ENCODE measurements around the gene SLC4A5. TPM values are rescaled to one million over a fixed set of nuclear protein-coding genes. Genes with fewer than 3 reads are reported as not detected.
"Not testable (repeated sequence)": the region's sequence is repeated elsewhere in the genome, so short reads cannot be mapped to it uniquely, and the experiment has no call there.

SLC4A5 gene
- total RNA-seq, 1 experiment from 2014 or later: not detected

GRCh38 chr2:74233648-74234047 is 109.6 kb downstream of the SLC4A5 start:
- no peak for DNase-seq
- Histone ChIP-seq H3K36me3 (ENCODE audit: low read depth) (no peaks in the 10 kb centered on the region), H3K9me3 (ENCODE audit: insufficient read depth, low read depth) (no peaks in the 10 kb centered on the region), H3F3A (ENCODE audit: insufficient read depth, low read depth) (no peaks in the 10 kb centered on the region; the same call in none of the 2 replicates), H2AFZ (no peak overlapping the region), H4K20me1 (ENCODE audit: insufficient read depth) (no peaks in the 10 kb centered on the region), H3K79me2 (ENCODE audit: low read depth) (no peaks in the 10 kb centered on the region), H3K4me1 (replicated peaks; ENCODE audit: insufficient read depth) (peaks cover 7% of the 10 kb centered on the region; the same call in 1 of the 2 replicates), H3K4me2 (no peak overlapping the region), H3K9me2 (ENCODE audit: insufficient read depth) (no peaks in the 10 kb centered on the region), H3K27me3 (ENCODE audit: insufficient read depth, low read depth) (no peaks in the 10 kb centered on the region), H3K27ac (no peak overlapping the region), H3K4me3 (no peak overlapping the region)
- POLR2A ChIA-PET (ENCODE audit: unreplicated experiment): no interaction called here
- TF ChIP-seq CTCF (conservative IDR thresholded peaks at IDR 0.05): no peak
- CTCF ChIA-PET: no interaction called here
- intact Hi-C loops (cut with micrococcal nuclease; ENCODE audit: unreplicated experiment): no loop called here
- BruUV-seq (replicated peaks): no TSS peak

GRCh38 chr2:74232426-74232825 is 110.8 kb downstream of the SLC4A5 start:
- Histone ChIP-seq H3K9me3 (ENCODE audit: insufficient read depth, low read depth) (no peaks in the 10 kb centered on the region), H3K9me2 (ENCODE audit: insufficient read depth) (no peaks in the 10 kb centered on the region), H3K27ac (no peak overlapping the region), H3K4me2 (no peak overlapping the region), H3K27me3 (ENCODE audit: insufficient read depth, low read depth) (no peaks in the 10 kb centered on the region), H3K4me1 (replicated peaks; ENCODE audit: insufficient read depth) (peaks cover 7% of the 10 kb centered on the region; the same call in 1 of the 2 replicates), H4K20me1 (ENCODE audit: insufficient read depth) (no peaks in the 10 kb centered on the region), H3K79me2 (ENCODE audit: low read depth) (no peaks in the 10 kb centered on the region), H2AFZ (no peak overlapping the region), H3K36me3 (ENCODE audit: low read depth) (no peaks in the 10 kb centered on the region), H3K4me3 (no peak overlapping the region), H3F3A (ENCODE audit: insufficient read depth, low read depth) (no peaks in the 10 kb centered on the region; the same call in 1 of the 2 replicates)
- no peak for DNase-seq
- ChIA-PET POLR2A (ENCODE audit: unreplicated experiment) (no interaction called here), CTCF (no interaction called here)
- intact Hi-C loops (cut with micrococcal nuclease; ENCODE audit: unreplicated experiment): no loop called here
- no TSS peak for BruUV-seq (replicated peaks)
- no peak for TF ChIP-seq EZH2 (IDR thresholded peaks at IDR 0.05; ENCODE audit: low read depth)
- no peak for TF ChIP-seq CTCF (conservative IDR thresholded peaks at IDR 0.05)

GRCh38 chr2:74229865-74230264 is 113.4 kb downstream of the SLC4A5 start:
- H4K20me1 ChIP-seq (ENCODE audit: insufficient read depth); H3F3A ChIP-seq (ENCODE audit: insufficient read depth, low read depth); H3K79me2 ChIP-seq (ENCODE audit: low read depth); H3K4me2 ChIP-seq; H3K36me3 ChIP-seq (ENCODE audit: low read depth); H2AFZ ChIP-seq; BruUV-seq (replicated peaks); H3K4me1 ChIP-seq (replicated peaks; ENCODE audit: insufficient read depth); H3K27ac ChIP-seq; H3K9me3 ChIP-seq (ENCODE audit: insufficient read depth, low read depth); CTCF ChIA-PET; intact Hi-C loops (cut with micrococcal nuclease; ENCODE audit: unreplicated experiment); H3K4me3 ChIP-seq; POLR2A ChIA-PET (ENCODE audit: unreplicated experiment); DNase-seq; H3K27me3 ChIP-seq (ENCODE audit: insufficient read depth, low read depth); H3K9me2 ChIP-seq (ENCODE audit: insufficient read depth): not testable (repeated sequence)

- Histone ChIP-seq H3K27me3 (ENCODE audit: insufficient read depth, low read depth) (no peaks in the 10 kb centered on the region), H3K9me2 (ENCODE audit: insufficient read depth) (no peaks in the 10 kb centered on the region), H3K4me1 (replicated peaks; ENCODE audit: insufficient read depth) (no peaks in the 10 kb centered on the region), H3K79me2 (ENCODE audit: low read depth) (no peaks in the 10 kb centered on the region), H3F3A (ENCODE audit: insufficient read depth, low read depth) (peaks cover 8% of the 10 kb centered on the region; the same call in 1 of the 2 replicates), H3K36me3 (ENCODE audit: low read depth) (no peaks in the 10 kb centered on the region), H3K27ac (no peak overlapping the region), H4K20me1 (ENCODE audit: insufficient read depth) (no peaks in the 10 kb centered on the region; the same call in 1 of the 2 replicates), H3K4me3 (no peak overlapping the region), H3K4me2 (no peak overlapping the region), H2AFZ (no peak overlapping the region), H3K9me3 (ENCODE audit: insufficient read depth, low read depth) (no peaks in the 10 kb centered on the region)
- BruUV-seq (replicated peaks): no TSS peak
- no peak for DNase-seq
- TF ChIP-seq EZH2 (IDR thresholded peaks at IDR 0.05; ENCODE audit: low read depth) (no peak), CTCF (conservative IDR thresholded peaks at IDR 0.05) (no peak)
- intact Hi-C loops (cut with micrococcal nuclease; ENCODE audit: unreplicated experiment): no loop called here
- ChIA-PET POLR2A (ENCODE audit: unreplicated experiment) (interaction anchor here (0.7 kb wide), 1 partner anchor 22 kb away, joined by 4 read pairs; no protein-coding TSS in a partner anchor), CTCF (no interaction called here)
Measured at GRCh38 chr2:74228772-74229171, 114.4 kb downstream of the SLC4A5 start.
